HG03139 (cell line): ENCODE results near the gene DUOX2.
"Not testable (repeated sequence)": the region's sequence is repeated elsewhere in the genome, so short reads cannot be mapped to it uniquely, and the experiment has no call there.

Experiments
- ATAC-seq: cut with Tn5 transposase; IDR thresholded peaks from one replicate; pipeline ENCODE4 v1.9.1; 2021; ENCODE audit not compliant: unreplicated experiment

Gene DUOX2

DNA sequence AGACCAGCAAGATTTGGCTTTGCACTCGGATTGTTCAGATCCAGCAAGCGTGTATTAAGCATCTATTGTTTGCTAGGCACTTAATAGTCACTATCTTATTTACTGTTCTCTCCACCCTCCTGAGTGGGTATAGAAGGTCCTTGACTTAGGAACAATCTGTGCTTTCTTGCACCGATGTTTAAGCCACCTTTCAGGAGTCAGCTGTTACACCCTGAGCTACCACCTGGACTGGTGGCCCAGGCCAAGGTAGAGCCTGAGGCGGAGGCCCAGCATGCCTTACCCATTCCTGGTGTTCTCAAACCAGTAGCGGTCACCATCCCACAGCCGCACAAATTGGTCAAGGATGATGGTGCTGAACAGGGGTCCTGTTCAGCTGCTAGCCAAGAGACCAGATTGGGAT, 25.8 kb upstream of the DUOX2 start:
- ATAC-seq: no peak

DNA sequence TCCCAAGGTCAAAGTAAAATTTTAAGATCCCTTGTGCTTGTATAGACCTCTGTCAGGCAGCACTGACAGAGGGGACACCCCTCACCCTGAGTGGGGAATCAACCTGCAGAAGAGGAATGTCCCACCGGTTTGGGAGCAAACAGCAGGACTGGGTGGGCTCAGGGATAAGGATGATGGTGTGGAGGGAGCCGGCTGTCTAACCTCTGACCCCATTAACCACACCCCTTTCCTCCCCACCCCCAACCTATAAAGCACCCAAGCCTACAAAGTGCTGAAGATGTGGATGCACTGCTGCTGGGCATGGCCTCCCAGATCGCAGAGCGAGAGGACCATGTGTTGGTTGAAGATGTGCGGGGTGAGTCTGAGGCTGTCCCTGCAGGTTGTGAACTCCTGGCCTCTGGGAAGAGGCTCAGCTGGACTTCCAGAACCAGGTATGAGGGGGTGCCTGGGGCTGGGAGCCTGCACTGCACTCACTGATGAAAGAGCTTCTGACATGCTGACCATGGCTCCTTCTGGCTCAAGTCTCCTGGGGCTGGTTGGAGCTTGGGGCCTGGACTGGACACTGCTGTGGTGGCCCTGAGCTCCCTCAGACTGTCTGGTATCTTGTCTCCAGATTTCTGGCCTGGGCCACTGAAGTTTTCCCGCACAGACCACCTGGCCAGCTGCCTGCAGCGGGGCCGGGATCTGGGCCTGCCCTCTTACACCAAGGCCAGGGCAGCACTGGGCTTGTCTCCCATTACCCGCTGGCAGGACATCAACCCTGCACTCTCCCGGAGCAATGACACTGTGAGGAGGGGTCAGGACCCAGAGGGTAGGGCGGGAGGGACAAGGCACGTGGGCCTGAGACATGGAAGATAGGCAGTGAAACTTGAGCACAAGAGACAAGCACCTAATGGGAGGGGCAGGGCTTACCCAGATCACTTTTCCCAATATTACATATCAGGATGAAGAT, 25.1 kb upstream of the DUOX2 start:
- ATAC-seq: no peak

DNA sequence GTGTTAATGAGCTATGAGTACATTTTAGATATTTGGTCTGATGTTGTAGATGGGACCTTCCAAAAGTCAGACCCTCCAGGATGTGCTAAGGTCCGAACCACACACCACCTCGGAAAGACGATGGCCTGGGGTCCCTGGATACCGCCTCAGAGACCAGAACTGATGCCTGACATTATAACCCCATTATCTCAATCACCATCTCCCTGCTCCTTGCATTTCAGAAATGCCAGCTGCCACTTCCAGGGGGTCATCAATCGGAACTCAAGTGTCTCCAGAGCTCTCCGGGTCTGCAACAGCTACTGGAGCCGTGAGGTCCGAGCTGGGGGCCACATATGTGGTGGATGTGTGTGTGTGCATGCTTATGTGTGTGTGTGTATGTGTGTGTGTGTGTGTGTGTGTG, 23.7 kb upstream of the DUOX2 start:
- no peak for ATAC-seq

DNA sequence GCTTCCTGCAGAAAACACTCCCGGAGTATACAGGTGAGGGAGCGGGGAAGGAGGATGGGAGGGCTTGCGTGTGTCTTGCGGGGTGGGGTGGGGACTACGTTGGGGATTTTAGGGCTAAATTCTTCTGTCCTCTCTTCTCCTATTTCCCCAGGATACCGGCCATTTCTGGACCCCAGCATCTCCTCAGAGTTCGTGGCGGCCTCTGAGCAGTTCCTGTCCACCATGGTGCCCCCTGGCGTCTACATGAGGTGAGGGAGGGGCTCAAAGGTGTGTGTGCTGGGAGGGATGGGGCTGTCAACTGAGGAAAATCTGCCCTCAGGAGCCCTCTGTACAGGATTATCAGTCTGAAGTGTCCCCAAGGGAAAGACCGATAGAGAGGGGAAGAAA, 22.4 kb upstream of the DUOX2 start:
- no peak for ATAC-seq

- ATAC-seq: not testable (repeated sequence)
Measured at GRCh38 chr15:45135705-45136377, 21.9 kb upstream of the DUOX2 start.

DNA sequence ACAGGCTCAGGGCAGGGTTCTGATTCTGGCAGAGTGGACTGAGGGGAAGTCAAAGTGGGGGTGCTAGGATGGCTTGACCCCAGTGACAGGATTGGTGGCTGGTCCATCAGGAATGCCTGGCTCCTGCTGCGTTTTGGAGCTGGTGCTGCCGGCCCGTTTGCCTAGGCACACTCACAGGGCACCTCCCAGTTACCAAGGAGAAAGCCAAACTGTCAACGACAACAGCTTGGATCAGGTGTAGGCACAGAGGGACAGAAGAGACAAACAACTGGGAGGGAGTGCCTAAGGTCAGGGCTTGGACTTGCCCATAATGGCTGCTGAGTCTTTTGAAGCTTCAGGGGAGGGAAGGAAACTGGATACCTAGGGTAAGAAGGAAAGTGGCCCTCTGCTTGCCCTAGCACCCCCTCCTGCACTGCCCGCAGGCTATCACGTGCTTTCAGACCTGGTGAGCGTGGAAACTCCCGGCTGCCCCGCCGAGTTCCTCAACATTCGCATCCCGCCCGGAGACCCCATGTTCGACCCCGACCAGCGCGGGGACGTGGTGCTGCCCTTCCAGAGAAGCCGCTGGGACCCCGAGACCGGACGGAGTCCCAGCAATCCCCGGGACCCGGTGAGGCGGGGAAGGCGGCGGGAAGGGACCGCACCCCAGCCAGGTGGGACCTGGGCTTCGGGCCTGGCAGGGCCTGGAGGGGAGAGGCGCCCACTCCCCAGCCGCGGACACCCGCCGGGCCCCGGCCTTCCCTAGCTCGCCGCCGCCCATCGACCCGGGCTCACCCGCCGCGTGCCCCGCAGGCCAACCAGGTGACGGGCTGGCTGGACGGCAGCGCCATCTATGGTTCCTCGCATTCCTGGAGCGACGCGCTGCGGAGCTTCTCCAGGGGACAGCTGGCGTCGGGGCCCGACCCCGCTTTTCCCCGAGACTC, 21.0 kb upstream of the DUOX2 start:
- ATAC-seq: no peak

DNA sequence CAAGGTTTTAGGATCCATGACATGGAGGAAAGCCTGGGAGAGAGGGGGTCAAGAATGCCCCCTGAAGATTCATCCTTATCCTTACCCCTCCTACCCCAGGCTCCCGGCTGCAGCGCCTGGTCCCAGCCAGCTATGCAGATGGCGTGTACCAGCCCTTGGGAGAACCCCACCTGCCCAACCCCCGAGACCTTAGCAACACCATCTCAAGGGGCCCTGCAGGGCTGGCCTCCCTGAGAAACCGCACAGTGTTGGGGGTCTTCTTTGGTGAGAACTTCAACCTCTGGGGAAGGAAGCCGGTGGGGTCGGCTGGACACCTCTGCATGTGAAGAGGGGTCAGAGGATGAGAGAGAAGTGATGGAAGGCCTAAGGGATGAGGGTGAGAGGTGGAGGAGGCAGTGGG, 20.1 kb upstream of the DUOX2 start:
- ATAC-seq: no peak

DNA sequence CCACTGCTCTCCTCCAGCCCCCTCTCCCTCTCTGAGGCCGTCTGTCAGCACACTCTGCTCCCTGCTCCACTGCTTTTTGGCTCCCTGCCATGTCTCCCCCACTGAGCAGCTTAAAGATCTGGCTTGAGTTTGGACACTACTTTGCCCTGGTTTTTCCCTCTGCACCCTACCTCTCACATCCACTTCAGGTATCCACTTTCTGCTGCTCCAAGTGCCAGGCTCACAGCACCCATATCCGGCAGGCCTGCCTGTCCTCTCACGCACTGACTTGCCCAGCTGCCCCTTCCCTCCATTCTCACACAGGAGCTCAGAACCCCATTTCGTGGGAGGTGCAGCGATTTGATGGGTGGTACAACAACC, 19.6 kb upstream of the DUOX2 start:
- no peak for ATAC-seq

- no peak for ATAC-seq
Measured at GRCh38 chr15:45132844-45133560, 19.0 kb upstream of the DUOX2 start.

GRCh38 chr15:45131510-45131909, 17.5 kb upstream of the DUOX2 start:
- no peak for ATAC-seq

DNA sequence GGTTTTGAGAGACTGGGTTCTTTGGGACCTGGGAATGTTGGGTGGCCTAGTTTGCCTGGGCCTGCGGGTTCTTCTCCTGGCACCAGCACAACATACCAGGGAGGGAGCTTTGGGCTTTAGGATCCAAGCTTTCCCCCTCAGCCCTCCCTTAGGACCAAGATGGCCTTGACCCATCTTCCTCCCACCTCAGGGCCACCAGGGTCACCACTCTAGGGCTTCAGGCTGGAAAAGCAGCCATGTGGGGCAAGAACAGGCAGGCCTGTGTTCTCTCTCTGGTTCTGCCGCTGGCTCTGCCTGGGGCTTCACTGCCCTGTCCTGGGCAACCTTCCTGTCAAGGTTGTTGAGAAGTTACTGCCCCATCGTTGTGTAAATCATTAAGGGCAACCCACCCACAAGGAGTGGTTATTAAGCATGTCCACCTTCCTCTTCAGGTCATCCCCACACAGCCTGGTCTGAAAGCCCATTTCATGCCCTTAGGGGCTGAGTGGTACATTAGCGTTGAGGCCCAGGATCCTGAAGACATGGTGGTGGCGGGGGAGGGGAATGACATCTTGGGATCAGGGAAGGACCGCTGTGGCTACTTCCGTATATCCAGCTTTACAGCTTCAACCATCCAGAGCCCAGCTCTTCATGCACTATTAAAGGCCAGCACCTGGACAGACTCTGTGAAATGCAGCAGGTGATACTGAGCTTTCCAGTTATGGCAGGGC, 16.5 kb upstream of the DUOX2 start:
- no peak for ATAC-seq

GRCh38 chr15:45129651-45130129, 15.7 kb upstream of the DUOX2 start, which contains the start of the genes DUOX1 and DUOXA1:
DUOX1 (plus strand) TSS chr15:45129994; CDS start chr15:45131967, 1,973 bp downstream.
DUOXA1 (minus strand) TSS chr15:45129879; CDS start chr15:45123014, 6,865 bp downstream.
- ATAC-seq: no peak

GRCh38 chr15:45128971-45129639, 15.1 kb upstream of the DUOX2 start:
- no peak for ATAC-seq

DNA sequence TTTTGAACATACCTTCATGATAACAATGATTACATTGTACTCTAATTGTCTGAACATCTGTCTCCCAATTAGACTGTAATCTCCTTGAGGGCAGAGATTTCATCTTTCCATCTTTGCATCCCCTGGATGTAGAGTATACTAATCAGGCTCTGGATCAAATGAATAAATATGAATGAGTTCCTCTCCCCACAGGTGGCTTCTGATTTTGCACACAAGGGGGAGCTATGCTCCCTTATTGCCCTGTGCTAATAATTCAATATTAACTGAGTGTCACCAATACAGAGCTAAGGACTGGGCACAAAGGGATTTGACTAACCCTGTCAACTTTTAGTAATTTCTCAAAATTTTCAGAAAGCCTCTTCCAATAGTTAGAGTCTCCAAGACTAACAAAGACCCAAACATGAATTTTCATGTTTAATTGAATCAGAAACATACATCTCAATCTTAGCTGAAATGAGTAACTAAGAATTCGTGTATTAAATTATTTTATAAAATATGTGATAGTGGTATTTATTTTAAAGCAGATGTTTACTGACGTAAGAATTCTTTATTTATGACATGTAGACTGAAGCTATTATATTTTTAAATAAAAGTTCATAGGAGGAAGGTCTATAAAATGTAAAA, 12.7 kb upstream of the DUOX2 start:
- no peak for ATAC-seq

DNA sequence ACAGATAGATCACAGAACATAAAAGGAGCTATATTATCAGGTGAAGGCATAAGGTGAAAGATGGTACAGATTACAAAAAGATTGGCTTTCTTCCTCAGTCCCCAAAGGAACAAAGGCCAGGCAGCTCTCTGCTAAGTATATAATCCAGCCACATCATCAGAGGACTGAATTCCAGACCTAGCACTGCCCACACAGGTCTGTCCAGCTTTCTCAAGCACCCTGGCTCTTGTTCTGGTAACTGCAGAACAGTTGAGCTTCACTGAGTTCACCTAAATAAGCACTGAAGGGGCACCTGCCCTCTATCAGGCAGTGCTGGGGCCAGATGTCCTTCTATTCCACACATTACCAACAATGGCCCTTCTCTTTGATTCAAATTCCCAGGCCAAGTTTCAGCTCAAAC, 9.4 kb upstream of the DUOX2 start:
- ATAC-seq: no peak

GRCh38 chr15:45122719-45123118, 8.7 kb upstream of the DUOX2 start:
- ATAC-seq: no peak

GRCh38 chr15:45121706-45122417, 7.9 kb upstream of the DUOX2 start:
- no peak for ATAC-seq

- no peak for ATAC-seq
Measured at GRCh38 chr15:45121020-45121419, 7.0 kb upstream of the DUOX2 start.
